Activated CD4-positive, alpha-beta memory T cell treated with anti-CD3 and anti-CD28 coated beads, Interleukin-2, amount 10 ng/mL, durations not matched to agents 7 days and 5 days (primary cell): ENCODE measurements around the gene ESRRA. TPM values are rescaled to one million over a fixed set of nuclear protein-coding genes. Genes with fewer than 3 reads are reported as not detected.

Source experiments
- CTCF ChIA-PET: fragments of 350-600 bp; sonication (Branson Sonifier 250); formaldehyde crosslinking; loops from one replicate; lab custom pipeline; 2021; ENCODE audit warnings: antibody characterized with exemption, inconsistent platforms; lab: Charles Lee
- POLR2A ChIA-PET: fragments of 350-600 bp; sonication (Branson Sonifier 250); formaldehyde crosslinking; loops from one replicate; lab custom pipeline; 2021; ENCODE audit warnings: antibody characterized with exemption; lab: Charles Lee
- DNase-seq: peaks from one replicate; pipeline ENCODE4 v3.0.0-alpha.2; 2020
- H3K27ac Mint-ChIP-seq: one replicate; pipeline ENCODE4 v1.8.0; 2021; ENCODE audit warnings: mild to moderate bottlenecking, mixed read lengths
- H3K27me3 Mint-ChIP-seq: one replicate; pipeline ENCODE4 v1.8.0; 2021; ENCODE audit warnings: mixed read lengths
- H3K36me3 Mint-ChIP-seq: one replicate; pipeline ENCODE4 v1.8.0; 2021; ENCODE audit warnings: low read depth, mixed read lengths
- H3K4me1 Mint-ChIP-seq: one replicate; pipeline ENCODE4 v1.8.0; 2021; ENCODE audit warnings: mixed read lengths
- H3K4me3 Mint-ChIP-seq: one replicate; pipeline ENCODE4 v1.8.0; 2021; ENCODE audit warnings: mild to moderate bottlenecking, mixed read lengths
- H3K9me3 Mint-ChIP-seq: one replicate; pipeline ENCODE4 v1.8.0; 2021; ENCODE audit warnings: mixed read lengths
- total RNA-seq, 2 experiments: library from RNA; stranded (reverse); gene quantifications; one replicate each; pipeline ENCODE4 v1.2.3, GENCODE V29; 2021

Gene ESRRA
- total RNA-seq, 2 experiments from 2014 or later: 38.5 to 42.2 TPM

- Mint-ChIP-seq H3K27me3 (no peaks in the 10 kb centered on the region), H3K36me3 (peaks cover 17% of the 10 kb centered on the region), H3K27ac (peak overlapping the region; percentile 83), H3K4me1 (peaks cover 44% of the 10 kb centered on the region), H3K4me3 (peak overlapping the region; percentile 45), H3K9me3 (no peaks in the 10 kb centered on the region)
- ChIA-PET CTCF (interaction anchor here (0.6 to 5.9 kb wide), 30 partner anchors 8 to 1215 kb away, joined by 3 to 157 read pairs (median 4); partner anchors contain the start of genes CCDC88B, ESRRA, FERMT3 and FKBP2), POLR2A (interaction anchor here (0.6 to 7.5 kb wide), 16 partner anchors 9 to 127 kb away, joined by 3 to 104 read pairs (median 4); partner anchors contain the start of genes CCDC88B, ESRRA, FERMT3 and PRDX5)
- DNase-seq: peak; percentile 89
These were observed 26.4 kb downstream of the ESRRA start for GRCh38 chr11:64331569-64332371.

DNA sequence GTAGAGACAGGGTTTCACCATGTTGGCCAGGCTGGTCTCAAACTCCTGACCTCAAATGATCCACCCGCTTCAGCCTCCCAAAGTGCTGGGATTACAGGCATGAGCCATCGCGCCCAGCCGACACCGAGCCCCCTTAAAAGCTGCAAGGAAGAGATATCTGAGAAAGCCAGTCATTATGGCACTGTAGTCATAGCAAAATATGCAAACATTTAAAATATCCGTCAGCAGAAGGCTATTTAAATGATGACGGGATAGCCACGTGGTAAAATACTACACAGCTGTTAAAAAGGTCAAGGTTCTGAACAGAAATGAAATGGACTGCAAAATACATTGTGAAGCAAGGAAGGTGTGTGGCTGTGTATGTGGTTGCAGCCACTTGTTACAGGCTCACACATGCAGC, 28.2 kb downstream of the ESRRA start:
- H3K4me3 Mint-ChIP-seq: no peak overlapping the region
- H3K27ac Mint-ChIP-seq: no peak overlapping the region
- peaks cover 57% of the 10 kb centered on the region for H3K4me1 Mint-ChIP-seq
- ChIA-PET POLR2A (interaction anchor here (1.1 to 7.5 kb wide), 2 partner anchors 10 to 15 kb away, joined by 3 to 104 read pairs; partner anchors contain the start of genes PRDX5 and TRMT112), CTCF (interaction anchor here (0.7 to 5.9 kb wide), 4 partner anchors 16 to 148 kb away, joined by 3 to 157 read pairs (median 3); partner anchors contain the start of genes ESRRA, PRDX5, STIP1 and TRMT112)
- peaks cover 30% of the 10 kb centered on the region for H3K36me3 Mint-ChIP-seq
- no peak for DNase-seq
- no peaks in the 10 kb centered on the region for H3K27me3 Mint-ChIP-seq
- no peaks in the 10 kb centered on the region for H3K9me3 Mint-ChIP-seq

- Mint-ChIP-seq H3K27ac (peak overlapping the region; percentile 85), H3K4me3 (no peak overlapping the region), H3K36me3 (peaks cover 41% of the 10 kb centered on the region), H3K9me3 (no peaks in the 10 kb centered on the region), H3K27me3 (no peaks in the 10 kb centered on the region), H3K4me1 (peaks cover 67% of the 10 kb centered on the region)
- DNase-seq: peak; percentile 52
- ChIA-PET POLR2A (interaction anchor here (0.8 to 1.6 kb wide), 2 partner anchors 25 to 92 kb away, joined by 3 read pairs; no protein-coding TSS in a partner anchor), CTCF (interaction anchor here (0.6 to 1.5 kb wide), 6 partner anchors 17 to 34 kb away, joined by 3 to 6 read pairs (median 4); partner anchors contain the start of genes CATSPERZ, ESRRA and PRDX5)
These were observed 29.7 kb downstream of the ESRRA start for GRCh38 chr11:64334764-64335735.

DNA sequence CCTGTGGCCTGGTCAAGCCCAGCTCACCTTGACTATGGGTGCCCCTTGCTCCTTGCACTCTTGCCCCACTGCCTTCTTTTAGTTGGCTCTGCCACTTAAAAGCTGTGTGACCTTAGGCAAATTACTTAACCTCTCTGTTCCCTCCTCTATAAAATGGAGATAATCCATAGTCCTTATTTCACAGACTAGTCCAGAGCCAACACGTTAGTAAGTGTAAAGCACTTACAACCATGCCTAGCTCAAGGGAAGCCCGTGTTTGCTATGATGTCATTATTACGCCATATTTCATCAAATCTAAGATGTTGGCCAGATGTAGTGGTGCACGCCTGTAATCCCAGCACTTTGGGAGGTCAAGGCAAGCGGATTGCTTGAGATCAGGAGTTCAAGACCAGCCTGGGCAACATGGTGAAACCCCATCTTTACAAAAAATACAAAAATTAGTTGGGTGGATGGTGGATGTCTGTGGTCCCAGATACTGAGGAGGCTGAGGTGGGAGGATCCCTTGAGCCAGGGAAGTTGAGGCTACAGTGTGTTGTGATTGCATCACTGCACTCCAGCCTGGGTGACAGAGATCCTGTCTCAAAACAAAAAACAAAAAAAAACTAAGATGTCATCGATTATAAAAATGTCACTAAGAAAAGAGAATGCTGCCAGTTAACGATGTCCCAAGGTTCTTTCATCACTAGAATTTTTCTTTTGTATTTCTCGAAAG, 32.4 kb downstream of the ESRRA start:
- CTCF ChIA-PET: interaction anchor here (7.4 kb wide), 1 partner anchor 20 kb away, joined by 70 read pairs; the partner anchor contains the start of genes PRDX5 and TRMT112
- Mint-ChIP-seq H3K4me3 (no peak overlapping the region), H3K36me3 (peaks cover 54% of the 10 kb centered on the region), H3K9me3 (no peaks in the 10 kb centered on the region), H3K27me3 (no peaks in the 10 kb centered on the region), H3K27ac (peak overlapping the region; percentile 47), H3K4me1 (peaks cover 67% of the 10 kb centered on the region)
- no peak for DNase-seq
- POLR2A ChIA-PET: interaction anchor here (0.9 to 4.2 kb wide), 3 partner anchors 12 to 68 kb away, joined by 3 to 52 read pairs (median 3); partner anchors contain the start of genes PRDX5 and TRMT112

DNA sequence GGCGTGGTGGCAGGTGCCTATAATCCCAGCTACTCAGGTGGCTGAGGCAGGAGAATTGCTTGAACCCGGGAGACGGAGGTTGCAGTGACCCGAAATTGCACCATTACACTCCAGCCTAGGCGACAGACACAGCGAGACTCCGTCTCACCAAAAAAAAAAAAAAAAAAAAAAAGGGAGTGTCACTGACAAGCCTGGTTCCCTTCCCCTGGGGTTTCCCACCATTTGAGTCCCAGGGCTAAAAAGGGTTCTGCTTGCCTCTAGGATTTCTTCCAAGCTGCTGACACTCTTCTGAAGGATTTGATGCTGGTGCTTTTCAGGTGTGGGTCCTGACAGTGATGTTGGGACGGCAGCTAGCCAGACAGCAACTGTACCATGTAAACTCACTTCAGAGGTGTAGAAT, 33.4 kb downstream of the ESRRA start:
- Mint-ChIP-seq H3K9me3 (no peaks in the 10 kb centered on the region), H3K27me3 (no peaks in the 10 kb centered on the region), H3K4me1 (peaks cover 65% of the 10 kb centered on the region), H3K27ac (peak overlapping the region; percentile 94), H3K4me3 (peak overlapping the region; percentile 92), H3K36me3 (peaks cover 50% of the 10 kb centered on the region)
- ChIA-PET CTCF (interaction anchor here (1.0 to 7.4 kb wide), 2 partner anchors 18 to 21 kb away, joined by 3 to 70 read pairs; partner anchors contain the start of genes PRDX5 and TRMT112), POLR2A (interaction anchor here (0.9 to 4.2 kb wide), 3 partner anchors 11 to 69 kb away, joined by 3 to 52 read pairs (median 3); partner anchors contain the start of genes PRDX5 and TRMT112)
- no peak for DNase-seq

GRCh38 chr11:64339286-64339685, 34.0 kb downstream of the ESRRA start:
- Mint-ChIP-seq H3K27ac (peak overlapping the region; percentile 94), H3K4me1 (peaks cover 63% of the 10 kb centered on the region), H3K9me3 (no peaks in the 10 kb centered on the region), H3K36me3 (peaks cover 49% of the 10 kb centered on the region), H3K4me3 (peak overlapping the region; percentile 92), H3K27me3 (no peaks in the 10 kb centered on the region)
- CTCF ChIA-PET: interaction anchor here (1.0 to 7.4 kb wide), 2 partner anchors 17 to 22 kb away, joined by 3 to 70 read pairs; partner anchors contain the start of genes PRDX5 and TRMT112
- POLR2A ChIA-PET: interaction anchor here (1.0 to 4.2 kb wide), 6 partner anchors 7 to 34 kb away, joined by 4 to 52 read pairs (median 10); partner anchors contain the start of genes ESRRA, PRDX5 and TRMT112
- DNase-seq: no peak

- ChIA-PET CTCF (interaction anchor here (1.5 to 7.4 kb wide), 3 partner anchors 8 to 22 kb away, joined by 6 to 70 read pairs (median 41); partner anchors contain the start of genes PRDX5 and TRMT112), POLR2A (interaction anchor here (0.6 to 4.2 kb wide), 10 partner anchors 8 to 135 kb away, joined by 3 to 52 read pairs (median 6); partner anchors contain the start of genes ESRRA, PRDX5 and TRMT112)
- Mint-ChIP-seq H3K36me3 (peaks cover 44% of the 10 kb centered on the region), H3K27me3 (no peaks in the 10 kb centered on the region), H3K4me3 (peak within 1 kb of the TSS; percentile 92), H3K27ac (peak within 1 kb of the TSS; percentile 94), H3K4me1 (peaks cover 62% of the 10 kb centered on the region), H3K9me3 (no peaks in the 10 kb centered on the region)
- DNase-seq: peak; percentile 91
These were observed 34.6 kb downstream of the ESRRA start, which contains the start of gene CCDC88B for GRCh38 chr11:64339754-64340408. Gene CCDC88B (plus strand): TSS chr11:64340204. CDS start chr11:64340267, 63 bp downstream.

GRCh38 chr11:64340671-64341335, 35.5 kb downstream of the ESRRA start:
- H3K4me3 Mint-ChIP-seq: peak overlapping the region; percentile 92

GRCh38 chr11:64341429-64341828, 36.1 kb downstream of the ESRRA start:
- Mint-ChIP-seq H3K9me3 (no peaks in the 10 kb centered on the region), H3K27ac (peak overlapping the region; percentile 16), H3K4me3 (peak overlapping the region; percentile 92), H3K27me3 (no peaks in the 10 kb centered on the region), H3K4me1 (peaks cover 62% of the 10 kb centered on the region), H3K36me3 (peaks cover 47% of the 10 kb centered on the region)
- DNase-seq: no peak
- ChIA-PET POLR2A (interaction anchor here (1.6 to 4.2 kb wide), 5 partner anchors 10 to 136 kb away, joined by 7 to 52 read pairs (median 13); partner anchors contain the start of genes PRDX5 and TRMT112), CTCF (interaction anchor here (0.6 to 7.4 kb wide), 7 partner anchors 10 to 40 kb away, joined by 3 to 70 read pairs (median 6); partner anchors contain the start of genes PRDX5 and TRMT112)

More at GRCh38 chr11:64340671-64341335, 35.5 kb downstream of the ESRRA start:
- Mint-ChIP-seq H3K27ac (peak overlapping the region; percentile 94), H3K9me3 (no peaks in the 10 kb centered on the region), H3K4me1 (peaks cover 61% of the 10 kb centered on the region), H3K27me3 (no peaks in the 10 kb centered on the region), H3K36me3 (peaks cover 46% of the 10 kb centered on the region)
- peak; percentile 84 for DNase-seq
- CTCF ChIA-PET: interaction anchor here (0.6 to 7.4 kb wide), 6 partner anchors 9 to 39 kb away, joined by 3 to 70 read pairs (median 6); partner anchors contain the start of genes PRDX5 and TRMT112
- POLR2A ChIA-PET: interaction anchor here (0.6 to 4.2 kb wide), 5 partner anchors 9 to 136 kb away, joined by 4 to 52 read pairs (median 13); partner anchors contain the start of genes PRDX5 and TRMT112
